Measurements from ENCODE around the gene PPIA. TPM values are rescaled to one million over a fixed set of nuclear protein-coding genes. Genes with fewer than 3 reads are reported as not detected.
A peak's percentile ranks its signal among the peaks of the same experiment; 100 is the strongest.
"Not testable (repeated sequence)": the region's sequence is repeated elsewhere in the genome, so short reads cannot be mapped to it uniquely, and the experiment has no call there.

The PPIA gene
- total RNA-seq, 1 donor from 2014 or later = 1,265 TPM

GRCh38 chr7:44801890-44802289 lies 5.4 kb downstream of the PPIA start:
- peak overlapping the region; percentile 47 for H3K27ac Mint-ChIP-seq (ENCODE audit: unreplicated experiment)
- peaks cover 41% of the 10 kb centered on the region for H3K36me3 Mint-ChIP-seq (ENCODE audit: unreplicated experiment)
- TF ChIP-seq CTCF (IDR thresholded peaks at IDR 0.05) = no peak
- H3K27me3 Mint-ChIP-seq (ENCODE audit: unreplicated experiment) = no peaks in the 10 kb centered on the region
- no peaks in the 10 kb centered on the region for H3K9me3 Mint-ChIP-seq (ENCODE audit: unreplicated experiment)
- H3K4me1 Mint-ChIP-seq (ENCODE audit: unreplicated experiment) = peaks cover 26% of the 10 kb centered on the region
- no peak overlapping the region for H3K4me3 Mint-ChIP-seq (ENCODE audit: unreplicated experiment)
- no peak for DNase-seq (ENCODE audit: extremely low spot score, unreplicated experiment)

GRCh38 chr7:44802418-44803025 lies 6.0 kb downstream of the PPIA start:
- DNase-seq (ENCODE audit: extremely low spot score, unreplicated experiment) = no peak
- Mint-ChIP-seq H3K4me1 (ENCODE audit: unreplicated experiment) (peaks cover 24% of the 10 kb centered on the region), H3K27me3 (ENCODE audit: unreplicated experiment) (no peaks in the 10 kb centered on the region), H3K36me3 (ENCODE audit: unreplicated experiment) (peaks cover 41% of the 10 kb centered on the region), H3K9me3 (ENCODE audit: unreplicated experiment) (no peaks in the 10 kb centered on the region), H3K4me3 (ENCODE audit: unreplicated experiment) (no peak overlapping the region), H3K27ac (ENCODE audit: unreplicated experiment) (peak overlapping the region; percentile 3)
- TF ChIP-seq CTCF (IDR thresholded peaks at IDR 0.05) = no peak

- peaks cover 39% of the 10 kb centered on the region for H3K36me3 Mint-ChIP-seq (ENCODE audit: unreplicated experiment)
- DNase-seq (ENCODE audit: extremely low spot score, unreplicated experiment); H3K27me3 Mint-ChIP-seq (ENCODE audit: unreplicated experiment); H3K9me3 Mint-ChIP-seq (ENCODE audit: unreplicated experiment); H3K27ac Mint-ChIP-seq (ENCODE audit: unreplicated experiment); H3K4me3 Mint-ChIP-seq (ENCODE audit: unreplicated experiment): not testable (repeated sequence)
- peaks cover 12% of the 10 kb centered on the region for H3K4me1 Mint-ChIP-seq (ENCODE audit: unreplicated experiment)
Observed at GRCh38 chr7:44803828-44804519, 7.5 kb downstream of the PPIA start.

- peaks cover 24% of the 10 kb centered on the region for H3K36me3 Mint-ChIP-seq (ENCODE audit: unreplicated experiment)
- H3K27ac Mint-ChIP-seq (ENCODE audit: unreplicated experiment) = peak overlapping the region; percentile 41
- H3K27me3 Mint-ChIP-seq (ENCODE audit: unreplicated experiment) = no peaks in the 10 kb centered on the region
- DNase-seq (ENCODE audit: extremely low spot score, unreplicated experiment) = no peak
- H3K4me1 Mint-ChIP-seq (ENCODE audit: unreplicated experiment) = peaks cover 4% of the 10 kb centered on the region
- TF ChIP-seq CTCF (IDR thresholded peaks at IDR 0.05) = no peak
- H3K4me3 Mint-ChIP-seq (ENCODE audit: unreplicated experiment) = no peak overlapping the region
- H3K9me3 Mint-ChIP-seq (ENCODE audit: unreplicated experiment) = no peaks in the 10 kb centered on the region
Observed at GRCh38 chr7:44805950-44806349, 9.5 kb downstream of the PPIA start.

- Mint-ChIP-seq H3K4me3 (ENCODE audit: unreplicated experiment) (no peak overlapping the region), H3K27ac (ENCODE audit: unreplicated experiment) (no peak overlapping the region)
- no peak for TF ChIP-seq CTCF (IDR thresholded peaks at IDR 0.05)
Observed at GRCh38 chr7:44808914-44809393, 12.5 kb downstream of the PPIA start.

More at GRCh38 chr7:44808914-44809393, 12.5 kb downstream of the PPIA start:
- H3K9me3 Mint-ChIP-seq (ENCODE audit: unreplicated experiment) = no peaks in the 10 kb centered on the region
- DNase-seq (ENCODE audit: extremely low spot score, unreplicated experiment) = no peak
- no peaks in the 10 kb centered on the region for H3K4me1 Mint-ChIP-seq (ENCODE audit: unreplicated experiment)
- no peaks in the 10 kb centered on the region for H3K27me3 Mint-ChIP-seq (ENCODE audit: unreplicated experiment)
- peaks cover 3% of the 10 kb centered on the region for H3K36me3 Mint-ChIP-seq (ENCODE audit: unreplicated experiment)

Measured in osteocyte (in vitro differentiated cells).